GM12874 (cell line): ENCODE results near the gene ZSCAN10.

ENCODE experiments used
- TF ChIP-seq, protein P1 (sequence below): IDR thresholded peaks from 2 replicates; pipeline ENCODE4 v1.5.1; 2011; ENCODE audit warnings: low read depth, mild to moderate bottlenecking, control low read depth, low read length, moderate library complexity; ENCODE audit not compliant: insufficient read depth

The ZSCAN10 gene

DNA sequence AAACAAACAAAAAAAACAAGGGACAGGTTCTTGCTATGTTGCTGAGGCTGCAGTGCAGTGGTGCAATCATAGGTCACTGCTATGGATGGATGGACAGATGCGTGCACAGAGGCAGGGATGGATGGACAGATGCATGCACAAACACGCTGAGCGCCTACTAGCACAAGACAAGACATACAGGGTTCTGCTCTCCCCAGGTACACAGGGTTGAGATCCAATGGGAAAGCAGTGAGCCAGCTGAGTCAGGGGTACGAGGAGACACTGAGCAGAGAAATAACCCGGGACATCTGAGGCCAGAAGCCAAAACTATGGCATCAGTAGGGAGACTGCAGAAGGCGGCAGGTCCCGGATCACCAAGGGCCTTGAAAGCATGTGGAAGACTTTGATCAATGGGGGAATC, 27.4 kb downstream of the ZSCAN10 start:
- TF ChIP-seq, protein P1, sequence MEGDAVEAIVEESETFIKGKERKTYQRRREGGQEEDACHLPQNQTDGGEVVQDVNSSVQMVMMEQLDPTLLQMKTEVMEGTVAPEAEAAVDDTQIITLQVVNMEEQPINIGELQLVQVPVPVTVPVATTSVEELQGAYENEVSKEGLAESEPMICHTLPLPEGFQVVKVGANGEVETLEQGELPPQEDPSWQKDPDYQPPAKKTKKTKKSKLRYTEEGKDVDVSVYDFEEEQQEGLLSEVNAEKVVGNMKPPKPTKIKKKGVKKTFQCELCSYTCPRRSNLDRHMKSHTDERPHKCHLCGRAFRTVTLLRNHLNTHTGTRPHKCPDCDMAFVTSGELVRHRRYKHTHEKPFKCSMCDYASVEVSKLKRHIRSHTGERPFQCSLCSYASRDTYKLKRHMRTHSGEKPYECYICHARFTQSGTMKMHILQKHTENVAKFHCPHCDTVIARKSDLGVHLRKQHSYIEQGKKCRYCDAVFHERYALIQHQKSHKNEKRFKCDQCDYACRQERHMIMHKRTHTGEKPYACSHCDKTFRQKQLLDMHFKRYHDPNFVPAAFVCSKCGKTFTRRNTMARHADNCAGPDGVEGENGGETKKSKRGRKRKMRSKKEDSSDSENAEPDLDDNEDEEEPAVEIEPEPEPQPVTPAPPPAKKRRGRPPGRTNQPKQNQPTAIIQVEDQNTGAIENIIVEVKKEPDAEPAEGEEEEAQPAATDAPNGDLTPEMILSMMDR, result no peak

GRCh38 chr16:3070608-3071111, 28.4 kb downstream of the ZSCAN10 start:
- TF ChIP-seq, protein P1, result no peak

GRCh38 chr16:3068487-3068886, 30.6 kb downstream of the ZSCAN10 start:
- TF ChIP-seq, protein P1, result no peak

- TF ChIP-seq, protein P1, result no peak
These were observed 32.7 kb downstream of the ZSCAN10 start for GRCh38 chr16:3066440-3066748.

DNA sequence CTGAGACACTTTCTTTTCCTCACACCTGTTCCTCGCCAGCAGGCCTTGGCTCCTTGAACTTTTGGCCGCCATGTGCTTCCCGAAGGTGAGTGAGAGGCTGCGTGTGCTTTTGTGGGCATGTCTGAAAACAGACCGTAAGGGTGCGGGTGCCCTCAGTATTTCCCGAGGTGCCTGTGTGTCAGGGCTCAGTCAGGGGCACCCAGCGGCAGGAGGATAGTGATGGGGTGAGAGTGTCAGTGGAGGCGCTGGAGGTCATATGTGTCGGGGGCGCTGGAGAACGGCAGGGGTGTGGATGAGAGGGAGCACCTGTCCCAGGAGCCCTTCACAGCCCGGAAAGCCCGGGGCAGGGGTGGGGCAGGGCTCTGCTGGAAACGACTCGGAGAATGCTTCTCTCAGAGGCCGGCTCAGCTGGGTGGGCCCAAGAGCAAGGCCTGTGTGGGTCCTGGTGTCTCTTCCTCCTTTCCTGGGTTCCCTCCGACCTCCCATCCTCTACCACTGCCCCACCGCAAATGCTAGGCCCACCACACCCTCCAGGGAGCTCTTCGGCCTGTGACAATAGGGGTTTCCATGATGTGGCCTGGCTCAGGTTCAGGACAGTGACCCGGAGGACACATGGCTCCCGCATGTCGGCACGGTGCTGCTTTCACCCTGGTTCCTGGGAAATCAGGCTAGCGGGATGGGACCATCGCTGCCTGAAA, 33.2 kb downstream of the ZSCAN10 start:
- TF ChIP-seq, protein P1, result no peak

- TF ChIP-seq, protein P1, result no peak
These were observed 33.9 kb downstream of the ZSCAN10 start, which contains the start of gene IL32 for GRCh38 chr16:3065069-3065741. IL32 (plus strand) TSS chr16:3065640; CDS start chr16:3065812, 172 bp downstream.

DNA sequence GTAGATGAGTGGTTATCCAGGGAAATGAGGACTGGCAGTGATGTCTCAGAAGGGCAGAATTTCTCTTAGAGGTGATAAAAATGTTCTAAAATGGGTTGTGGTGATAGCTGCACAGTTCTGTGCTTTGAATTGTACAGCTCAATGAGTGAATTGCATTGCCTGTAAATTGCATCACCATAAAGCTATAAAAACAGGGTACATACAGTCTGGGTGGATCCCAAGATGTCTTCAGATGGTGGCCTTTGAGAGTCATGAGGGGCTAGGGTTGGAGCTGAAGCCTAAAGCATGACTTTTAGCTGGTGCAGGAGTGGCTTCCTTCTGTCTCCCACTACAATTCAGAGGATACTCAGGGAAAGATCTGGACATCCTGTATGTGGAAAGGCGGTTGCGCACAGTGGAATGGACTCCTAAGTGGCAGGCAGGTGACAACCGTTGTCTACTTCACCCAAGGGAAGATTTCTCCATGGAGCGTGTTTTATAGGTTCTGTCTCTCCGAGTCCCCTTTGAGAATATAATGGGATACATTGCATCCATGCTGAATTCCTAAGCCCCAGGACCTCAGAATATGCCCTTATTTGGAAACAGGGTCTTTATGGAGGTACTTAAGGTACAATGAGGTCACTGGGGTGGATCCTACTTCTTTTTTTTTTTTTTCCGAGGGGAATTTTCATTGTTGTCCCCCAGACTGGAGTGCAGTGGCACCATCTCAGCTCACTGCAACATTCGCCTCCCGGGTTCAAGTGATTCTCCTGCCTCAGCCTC, 35.3 kb downstream of the ZSCAN10 start:
- TF ChIP-seq, protein P1, result no peak
